GM18861 (cell line): Measurements from ENCODE around the gene IQCK.

Experiments
- ATAC-seq: cut with Tn5 transposase; IDR thresholded peaks from one replicate; pipeline ENCODE4 v1.9.1; 2021; ENCODE audit not compliant: unreplicated experiment

IQCK gene

GRCh38 chr16:19753815-19754643 is 36.0 kb downstream of the IQCK start:
- no peak for ATAC-seq

- no peak for ATAC-seq
Observed at GRCh38 chr16:19754644-19755036, 36.6 kb downstream of the IQCK start.

- ATAC-seq, result no peak
Observed at GRCh38 chr16:19755268-19755667, 37.2 kb downstream of the IQCK start.

- no peak for ATAC-seq
Observed at GRCh38 chr16:19757026-19757425, 39.0 kb downstream of the IQCK start.

- ATAC-seq, result no peak
Observed at GRCh38 chr16:19757762-19758595, 39.9 kb downstream of the IQCK start.

GRCh38 chr16:19760356-19761060 is 42.4 kb downstream of the IQCK start:
- no peak for ATAC-seq

GRCh38 chr16:19765860-19766553 is 47.9 kb downstream of the IQCK start:
- ATAC-seq, result no peak

- ATAC-seq, result no peak
Observed at GRCh38 chr16:19766554-19766884, 48.4 kb downstream of the IQCK start.

GRCh38 chr16:19766988-19767387 is 48.9 kb downstream of the IQCK start:
- ATAC-seq, result no peak

GRCh38 chr16:19767497-19767896 is 49.4 kb downstream of the IQCK start:
- ATAC-seq, result no peak

- ATAC-seq, result no peak
Observed at GRCh38 chr16:19769239-19769638, 51.2 kb downstream of the IQCK start.

DNA sequence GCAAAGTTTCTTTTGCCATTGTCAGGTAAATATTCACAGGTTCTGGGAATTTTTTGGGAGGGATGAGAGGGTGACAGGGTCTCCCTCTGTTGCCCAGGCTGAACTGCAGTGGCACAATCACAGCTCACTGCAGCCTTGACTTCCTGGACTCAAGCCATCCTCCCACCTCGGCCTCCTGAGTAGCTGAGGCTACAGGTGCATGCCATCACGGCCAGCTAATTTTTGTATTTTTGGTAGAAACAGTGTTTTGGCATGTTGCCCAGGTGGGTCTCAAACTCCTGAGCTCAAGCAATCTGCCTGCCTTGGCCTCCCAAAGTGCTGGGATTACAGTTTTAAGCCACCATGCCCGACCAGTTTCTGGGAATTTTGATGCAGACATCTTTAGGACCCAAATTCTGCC is 53.0 kb downstream of the IQCK start:
- ATAC-seq, result no peak

- no peak for ATAC-seq
Observed at GRCh38 chr16:19771796-19772195, 53.7 kb downstream of the IQCK start.

DNA sequence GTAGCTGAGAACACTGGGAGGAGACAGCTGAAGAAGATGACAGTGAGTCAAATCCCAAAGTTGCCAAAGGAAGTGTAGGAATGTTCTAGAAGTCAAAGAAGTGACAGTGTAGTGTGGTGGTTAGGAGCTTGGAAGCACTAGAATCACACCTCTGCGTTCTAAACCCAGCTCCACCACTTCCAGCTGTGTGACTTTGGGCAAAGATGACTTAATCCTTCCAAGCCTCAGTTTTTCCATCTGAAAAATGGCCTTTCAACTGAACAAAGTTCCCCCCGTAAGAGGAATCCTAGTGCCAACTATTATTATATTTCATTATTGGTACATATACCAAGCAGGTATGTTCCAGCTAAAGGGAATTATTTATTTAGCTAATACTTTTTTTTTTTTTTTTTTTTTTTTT is 56.0 kb downstream of the IQCK start:
- ATAC-seq, result no peak

DNA sequence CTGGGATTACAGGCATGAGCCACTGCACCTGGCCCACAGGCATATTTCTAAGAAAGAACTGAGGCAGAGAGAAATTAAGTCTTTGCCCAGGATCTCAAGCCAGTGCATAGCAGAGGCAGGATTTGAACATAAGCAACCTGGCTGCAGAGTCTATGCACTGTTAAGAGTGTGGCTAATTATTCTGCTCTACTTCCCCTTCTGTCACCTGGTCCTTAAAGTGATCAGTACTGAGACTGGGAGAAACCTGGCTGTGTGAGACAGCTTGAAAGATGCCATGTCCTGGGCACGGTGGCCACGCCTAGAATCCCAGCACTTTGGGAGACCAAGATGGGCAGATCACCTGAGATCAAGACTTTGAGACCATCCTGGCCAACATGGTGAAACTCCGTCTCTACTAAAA is 58.1 kb downstream of the IQCK start:
- no peak for ATAC-seq

GRCh38 chr16:19776565-19776964 is 58.5 kb downstream of the IQCK start:
- no peak for ATAC-seq

GRCh38 chr16:19780321-19780720 is 62.2 kb downstream of the IQCK start:
- ATAC-seq, result no peak

- ATAC-seq, result no peak
Observed at GRCh38 chr16:19781226-19781625, 63.2 kb downstream of the IQCK start.

DNA sequence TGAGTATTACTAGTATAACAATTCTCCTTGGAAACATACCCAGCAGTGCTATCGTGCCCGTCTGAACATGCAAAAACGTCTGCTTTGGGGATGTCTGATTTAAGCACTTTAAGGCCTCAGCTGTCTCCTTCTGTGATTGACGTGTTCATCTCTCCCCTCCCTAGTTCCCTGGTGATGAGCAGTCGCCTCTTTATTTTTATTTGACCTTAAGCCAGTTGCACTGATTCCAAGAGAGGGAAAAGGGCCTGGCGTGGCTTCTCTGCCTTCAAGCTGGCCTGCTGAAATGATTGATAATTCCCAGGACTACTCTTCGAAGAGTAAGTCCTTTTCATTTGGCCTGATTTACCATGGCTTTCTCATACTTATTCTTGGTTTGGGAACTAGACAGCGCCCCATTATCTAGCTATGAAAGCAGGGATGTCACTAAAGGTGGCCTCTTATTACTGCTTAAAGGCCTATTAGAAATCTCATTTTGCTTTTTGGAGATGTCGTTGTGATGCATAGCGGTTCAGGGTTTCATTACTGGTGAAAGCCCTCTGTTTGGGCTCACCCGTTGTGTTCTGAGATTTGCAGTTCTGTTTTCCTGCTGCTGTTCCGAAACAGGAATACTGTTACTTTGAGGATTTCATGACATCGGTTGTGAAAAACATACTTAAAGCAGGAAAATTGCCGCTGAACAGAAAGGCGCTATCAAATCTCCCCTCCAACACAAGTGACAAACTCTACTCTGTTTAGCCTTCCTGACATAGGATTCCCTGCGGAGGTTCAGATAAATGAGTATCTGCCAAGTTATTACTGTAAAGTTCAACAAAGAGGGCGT is 65.5 kb downstream of the IQCK start:
- ATAC-seq, result no peak

DNA sequence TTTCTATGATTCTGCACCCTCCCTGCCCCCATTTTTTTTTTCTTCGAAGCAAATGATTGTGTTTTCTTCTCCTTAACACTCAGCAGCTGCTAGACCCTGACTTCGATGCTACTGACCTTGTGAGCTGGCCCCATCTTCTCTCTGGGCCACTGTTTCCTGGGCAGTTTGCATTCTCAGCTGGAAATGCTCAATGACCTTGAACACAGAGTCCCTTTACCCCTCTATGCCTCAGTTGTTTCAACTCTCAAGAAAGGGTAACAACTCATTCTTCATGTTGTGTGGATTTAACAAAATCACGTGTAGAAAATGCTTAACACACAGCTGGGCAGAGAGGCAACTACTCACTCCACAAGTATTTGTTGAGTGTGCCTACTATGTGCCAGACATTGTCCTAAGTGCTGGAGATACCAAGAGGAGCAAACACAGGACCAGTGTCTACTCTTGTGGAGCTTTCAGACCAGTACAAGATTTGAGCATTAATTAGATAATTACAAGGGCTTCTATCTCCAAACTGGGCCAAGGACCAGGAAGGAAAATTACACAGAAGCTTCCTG is 66.2 kb downstream of the IQCK start:
- no peak for ATAC-seq
